Measurements from ENCODE around the gene ZNF48.

The ZNF48 gene

GRCh38 chr16:30371248-30371816, 23.9 kb upstream of the ZNF48 start:
- H3K27ac ChIP-seq (ENCODE audit: low read length), result peak overlapping the region; percentile 93
- peaks cover 33% of the 10 kb centered on the region for H3K4me1 ChIP-seq (ENCODE audit: control insufficient read depth, insufficient read depth, low read length)
- H3K4me3 ChIP-seq (ENCODE audit: low read length in 2 of 2), result peak overlapping the region; percentile 80 to 88
- no peaks in the 10 kb centered on the region for H3K27me3 ChIP-seq (ENCODE audit: control insufficient read depth in 1 of 2, insufficient read depth in 2 of 2, low read length in 2 of 2)
- H3K36me3 ChIP-seq (ENCODE audit: control insufficient read depth in 2 of 2, insufficient read depth in 2 of 2, low read length in 2 of 2), result no peaks in the 10 kb centered on the region
- peak overlapping the region; percentile 84 to 86 for H3K9ac ChIP-seq (ENCODE audit: low read length in 2 of 2)
- no peaks in the 10 kb centered on the region for H3K9me3 ChIP-seq (ENCODE audit: control insufficient read depth in 2 of 2, low read length in 2 of 2)

DNA sequence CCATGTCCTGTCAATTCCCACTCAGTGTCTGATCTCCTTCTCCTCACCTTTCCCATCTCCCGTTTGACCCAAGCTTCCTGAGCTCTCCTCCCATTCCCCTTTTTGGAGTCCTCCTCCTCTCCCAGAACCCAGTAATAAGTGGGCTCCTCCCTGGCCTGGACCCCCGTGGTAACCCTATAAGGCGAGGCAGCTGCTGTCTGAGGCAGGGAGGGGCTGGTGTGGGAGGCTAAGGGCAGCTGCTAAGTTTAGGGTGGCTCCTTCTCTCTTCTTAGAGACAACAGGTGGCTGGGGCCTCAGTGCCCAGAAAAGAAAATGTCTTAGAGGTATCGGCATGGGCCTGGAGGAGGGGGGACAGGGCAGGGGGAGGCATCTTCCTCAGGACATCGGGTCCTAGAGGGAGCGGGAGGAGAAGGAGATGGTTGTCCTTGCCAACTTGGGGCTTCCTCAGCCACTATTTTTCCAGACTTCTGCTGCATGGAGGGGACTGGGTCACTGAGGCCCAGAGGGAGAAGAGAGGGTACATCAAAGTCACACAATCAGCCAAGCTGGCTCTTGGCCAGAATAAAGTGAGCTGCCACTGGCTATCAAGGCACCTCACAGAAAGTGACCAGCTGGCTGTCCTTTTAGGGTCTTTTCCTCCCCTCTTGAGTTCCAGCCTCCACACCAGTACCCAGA, 23.0 kb upstream of the ZNF48 start:
- H3K27ac ChIP-seq (ENCODE audit: low read length), result peak overlapping the region; percentile 93
- no peaks in the 10 kb centered on the region for H3K36me3 ChIP-seq (ENCODE audit: control insufficient read depth in 2 of 2, insufficient read depth in 2 of 2, low read length in 2 of 2)
- no peaks in the 10 kb centered on the region for H3K9me3 ChIP-seq (ENCODE audit: control insufficient read depth in 2 of 2, low read length in 2 of 2)
- no peaks in the 10 kb centered on the region for H3K27me3 ChIP-seq (ENCODE audit: control insufficient read depth in 1 of 2, insufficient read depth in 2 of 2, low read length in 2 of 2)
- H3K4me1 ChIP-seq (ENCODE audit: control insufficient read depth, insufficient read depth, low read length), result peaks cover 34% of the 10 kb centered on the region
- no peak overlapping the region for H3K9ac ChIP-seq (ENCODE audit: low read length in 2 of 2)
- no peak overlapping the region for H3K4me3 ChIP-seq (ENCODE audit: low read length in 2 of 2)

DNA sequence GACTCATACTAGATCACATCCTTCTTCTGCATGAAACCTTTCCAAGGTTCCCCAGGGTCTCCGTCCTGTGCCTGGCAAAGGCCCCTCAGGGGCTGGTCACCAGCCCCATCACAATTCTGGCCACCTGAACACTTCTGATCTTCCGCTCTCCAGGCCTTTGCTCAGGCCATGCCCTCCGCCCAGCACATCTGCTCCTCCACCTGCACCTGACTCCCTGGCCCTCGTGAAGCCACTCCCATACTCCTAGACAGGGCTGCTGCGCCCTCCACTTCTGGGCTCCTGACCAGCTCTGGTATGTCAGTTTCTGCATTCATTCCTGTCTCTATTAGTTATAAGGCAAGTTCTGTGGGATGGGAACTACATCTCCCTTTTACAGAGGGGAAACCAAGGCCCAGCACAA, 22.5 kb upstream of the ZNF48 start:
- no peaks in the 10 kb centered on the region for H3K27me3 ChIP-seq (ENCODE audit: control insufficient read depth in 1 of 2, insufficient read depth in 2 of 2, low read length in 2 of 2)
- H3K4me1 ChIP-seq (ENCODE audit: control insufficient read depth, insufficient read depth, low read length), result peaks cover 33% of the 10 kb centered on the region
- no peak overlapping the region for H3K4me3 ChIP-seq (ENCODE audit: low read length in 2 of 2)
- H3K9me3 ChIP-seq (ENCODE audit: control insufficient read depth in 2 of 2, low read length in 2 of 2), result no peaks in the 10 kb centered on the region
- H3K9ac ChIP-seq (ENCODE audit: low read length in 2 of 2), result no peak overlapping the region
- H3K36me3 ChIP-seq (ENCODE audit: control insufficient read depth in 2 of 2, insufficient read depth in 2 of 2, low read length in 2 of 2), result no peaks in the 10 kb centered on the region
- no peak overlapping the region for H3K27ac ChIP-seq (ENCODE audit: low read length)

DNA sequence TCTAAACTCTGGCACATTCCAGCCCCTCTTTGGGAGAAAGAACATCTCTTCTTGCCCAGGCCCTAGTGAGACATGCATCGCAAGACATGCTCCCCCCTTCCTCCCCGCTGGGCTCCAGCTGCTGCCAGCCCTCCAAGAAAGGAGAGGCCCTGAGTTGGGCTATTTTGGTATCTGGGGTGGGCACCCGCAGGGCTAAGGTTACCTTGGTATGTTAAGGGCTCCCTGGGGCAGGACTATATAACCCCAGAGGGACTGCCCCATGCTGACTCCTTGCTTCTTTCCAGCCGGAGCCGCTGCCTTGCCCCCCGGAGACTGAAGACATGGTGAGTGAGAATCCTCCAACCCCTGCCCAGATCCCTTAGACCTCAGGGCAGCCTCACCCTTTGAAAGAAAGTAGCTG, 20.7 kb upstream of the ZNF48 start, which contains the start of gene MYL11:
MYL11 (plus strand) TSS at position 265 of the 400 bp plus-strand sequence; CDS start at position 321, 56 bp downstream.
- peaks cover 22% of the 10 kb centered on the region for H3K4me1 ChIP-seq (ENCODE audit: control insufficient read depth, insufficient read depth, low read length)
- no peaks in the 10 kb centered on the region for H3K9me3 ChIP-seq (ENCODE audit: control insufficient read depth in 2 of 2, low read length in 2 of 2)
- H3K36me3 ChIP-seq (ENCODE audit: control insufficient read depth in 2 of 2, insufficient read depth in 2 of 2, low read length in 2 of 2), result no peaks in the 10 kb centered on the region
- H3K4me3 ChIP-seq (ENCODE audit: low read length in 2 of 2), result no peak within 1 kb of the TSS
- no peak within 1 kb of the TSS for H3K9ac ChIP-seq (ENCODE audit: low read length in 2 of 2)
- no peaks in the 10 kb centered on the region for H3K27me3 ChIP-seq (ENCODE audit: control insufficient read depth in 1 of 2, insufficient read depth in 2 of 2, low read length in 2 of 2)
- no peak within 1 kb of the TSS for H3K27ac ChIP-seq (ENCODE audit: low read length)

DNA sequence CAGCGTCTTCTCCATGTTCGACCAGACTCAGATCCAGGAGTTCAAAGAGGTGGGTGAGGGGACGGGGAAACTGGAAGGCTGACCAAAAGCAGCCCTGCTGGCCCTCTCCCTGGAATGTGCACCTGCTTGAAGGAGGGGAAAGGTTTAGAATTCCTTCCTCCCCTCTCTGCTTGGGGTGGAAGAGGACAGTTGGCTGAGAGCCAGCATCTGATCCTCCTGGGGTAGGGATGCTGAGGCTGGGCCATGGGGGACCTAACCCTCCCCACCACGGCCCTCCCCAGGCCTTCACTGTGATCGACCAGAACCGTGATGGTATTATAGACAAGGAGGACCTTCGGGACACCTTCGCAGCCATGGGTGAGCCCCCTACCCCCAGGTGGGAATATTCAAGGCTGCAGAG, 19.4 kb upstream of the ZNF48 start:
- no peak overlapping the region for H3K27ac ChIP-seq (ENCODE audit: low read length)
- H3K4me1 ChIP-seq (ENCODE audit: control insufficient read depth, insufficient read depth, low read length), result peaks cover 22% of the 10 kb centered on the region
- no peaks in the 10 kb centered on the region for H3K27me3 ChIP-seq (ENCODE audit: control insufficient read depth in 1 of 2, insufficient read depth in 2 of 2, low read length in 2 of 2)
- H3K36me3 ChIP-seq (ENCODE audit: control insufficient read depth in 2 of 2, insufficient read depth in 2 of 2, low read length in 2 of 2), result no peaks in the 10 kb centered on the region
- no peaks in the 10 kb centered on the region for H3K9me3 ChIP-seq (ENCODE audit: control insufficient read depth in 2 of 2, low read length in 2 of 2)
- no peak overlapping the region for H3K9ac ChIP-seq (ENCODE audit: low read length in 2 of 2)
- H3K4me3 ChIP-seq (ENCODE audit: low read length in 2 of 2), result no peak overlapping the region

GRCh38 chr16:30376461-30376902, 18.7 kb upstream of the ZNF48 start:
- Histone ChIP-seq H3K27me3 (ENCODE audit: control insufficient read depth in 1 of 2, insufficient read depth in 2 of 2, low read length in 2 of 2) (no peaks in the 10 kb centered on the region), H3K27ac (ENCODE audit: low read length) (peak overlapping the region; percentile 100), H3K4me3 (ENCODE audit: low read length in 2 of 2) (no peak overlapping the region), H3K9ac (ENCODE audit: low read length in 2 of 2) (no peak overlapping the region), H3K9me3 (ENCODE audit: control insufficient read depth in 2 of 2, low read length in 2 of 2) (no peaks in the 10 kb centered on the region), H3K36me3 (ENCODE audit: control insufficient read depth in 2 of 2, insufficient read depth in 2 of 2, low read length in 2 of 2) (peaks cover 0 to 2% of the 10 kb centered on the region in 2 donors), H3K4me1 (ENCODE audit: control insufficient read depth, insufficient read depth, low read length) (peaks cover 18% of the 10 kb centered on the region)

DNA sequence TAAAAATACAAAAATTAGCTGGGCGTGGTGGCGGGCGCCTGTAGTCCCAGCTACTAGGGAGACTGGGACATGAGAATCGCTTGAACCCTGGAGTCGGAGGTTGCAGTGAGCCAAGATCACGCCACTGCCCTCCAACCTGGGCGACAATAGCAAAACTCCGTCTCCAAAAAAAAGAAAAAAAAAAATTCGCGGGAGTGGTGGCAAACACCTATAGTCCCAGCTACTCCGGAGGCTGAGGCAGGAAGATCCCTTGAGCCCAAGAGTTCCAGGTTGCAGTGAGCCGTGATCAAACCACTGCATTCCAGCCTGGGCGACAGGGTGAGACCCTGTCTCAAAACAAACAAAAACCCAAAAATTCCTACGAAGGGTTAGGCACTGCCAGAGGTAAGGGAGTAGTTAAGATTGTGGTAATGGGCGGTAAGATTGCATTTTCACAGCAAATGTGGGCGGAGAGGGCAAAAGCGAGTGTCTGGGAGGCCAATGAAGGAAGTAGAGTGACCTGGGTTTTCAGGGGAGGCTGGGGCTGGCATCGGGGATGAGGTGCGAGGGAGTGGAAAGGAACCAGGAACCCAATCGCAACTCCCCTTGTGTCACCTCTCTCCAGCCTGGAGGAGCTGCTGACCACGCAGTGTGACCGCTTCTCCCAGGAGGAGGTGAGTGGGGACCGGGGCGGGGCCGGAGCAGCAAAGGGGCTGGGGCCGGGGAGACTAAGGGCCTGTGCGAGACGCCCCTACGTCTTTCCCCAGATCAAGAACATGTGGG, 18.0 kb upstream of the ZNF48 start:
- Histone ChIP-seq H3K36me3 (ENCODE audit: control insufficient read depth in 2 of 2, insufficient read depth in 2 of 2, low read length in 2 of 2) (peaks cover 0 to 3% of the 10 kb centered on the region in 2 donors), H3K9ac (ENCODE audit: low read length in 2 of 2) (peak overlapping the region; percentile 94 to 99), H3K27ac (ENCODE audit: low read length) (peak overlapping the region; percentile 100), H3K4me3 (ENCODE audit: low read length in 2 of 2) (peak overlapping the region; percentile 31 to 93), H3K27me3 (ENCODE audit: control insufficient read depth in 1 of 2, insufficient read depth in 2 of 2, low read length in 2 of 2) (no peaks in the 10 kb centered on the region), H3K4me1 (ENCODE audit: control insufficient read depth, insufficient read depth, low read length) (peaks cover 17% of the 10 kb centered on the region), H3K9me3 (ENCODE audit: control insufficient read depth in 2 of 2, low read length in 2 of 2) (no peaks in the 10 kb centered on the region)

DNA sequence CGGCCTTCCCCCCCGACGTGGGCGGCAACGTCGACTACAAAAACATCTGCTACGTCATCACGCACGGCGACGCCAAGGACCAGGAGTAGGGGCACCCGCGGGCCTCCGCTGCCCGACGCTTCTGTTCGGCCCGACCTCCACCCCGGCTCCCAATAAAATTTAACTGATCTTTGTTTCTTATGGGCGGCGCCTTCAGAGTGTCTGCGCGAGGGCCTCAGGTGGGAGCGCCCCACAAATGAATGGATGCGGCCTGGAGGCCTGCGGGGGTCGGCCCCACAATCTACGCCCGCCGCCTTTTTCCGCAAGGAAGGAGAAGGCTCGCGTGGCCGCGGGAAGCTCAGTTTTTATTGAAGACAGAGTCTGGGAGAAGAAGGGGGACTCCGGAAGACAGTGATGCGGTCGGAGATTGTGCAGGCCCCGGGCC, 17.4 kb upstream of the ZNF48 start:
- peaks cover 0 to 3% of the 10 kb centered on the region in 2 donors for H3K36me3 ChIP-seq (ENCODE audit: control insufficient read depth in 2 of 2, insufficient read depth in 2 of 2, low read length in 2 of 2)
- H3K9ac ChIP-seq (ENCODE audit: low read length in 2 of 2), result peak overlapping the region; percentile 94 to 99
- H3K27me3 ChIP-seq (ENCODE audit: control insufficient read depth in 1 of 2, insufficient read depth in 2 of 2, low read length in 2 of 2), result no peaks in the 10 kb centered on the region
- no peaks in the 10 kb centered on the region for H3K9me3 ChIP-seq (ENCODE audit: control insufficient read depth in 2 of 2, low read length in 2 of 2)
- H3K4me3 ChIP-seq (ENCODE audit: low read length in 2 of 2), result peak overlapping the region; percentile 64 to 93
- H3K4me1 ChIP-seq (ENCODE audit: control insufficient read depth, insufficient read depth, low read length), result peaks cover 17% of the 10 kb centered on the region
- H3K27ac ChIP-seq (ENCODE audit: low read length), result peak overlapping the region; percentile 100

- Histone ChIP-seq H3K9ac (ENCODE audit: low read length in 2 of 2) (peak overlapping the region; percentile 94 to 99), H3K9me3 (ENCODE audit: control insufficient read depth in 2 of 2, low read length in 2 of 2) (no peaks in the 10 kb centered on the region), H3K27ac (ENCODE audit: low read length) (peak overlapping the region; percentile 100), H3K4me1 (ENCODE audit: control insufficient read depth, insufficient read depth, low read length) (peaks cover 19% of the 10 kb centered on the region), H3K27me3 (ENCODE audit: control insufficient read depth in 1 of 2, insufficient read depth in 2 of 2, low read length in 2 of 2) (no peaks in the 10 kb centered on the region), H3K4me3 (ENCODE audit: low read length in 2 of 2) (peak overlapping the region; percentile 92 to 93), H3K36me3 (ENCODE audit: control insufficient read depth in 2 of 2, insufficient read depth in 2 of 2, low read length in 2 of 2) (peaks cover 0 to 3% of the 10 kb centered on the region in 2 donors)
These were observed 16.7 kb upstream of the ZNF48 start for GRCh38 chr16:30378236-30379157.

Measured in stomach smooth muscle (tissue), 2 donors.